Suppressor macrophage (primary cell): ENCODE measurements around the gene ARHGEF2.
"Not testable (repeated sequence)": the region's sequence is repeated elsewhere in the genome, so short reads cannot be mapped to it uniquely, and the experiment has no call there.

Experiments
- DNase-seq, 4 experiments: peaks; one replicate each; pipeline ENCODE4 v3.0.0-alpha.2; 2020 to 2022

Gene ARHGEF2

GRCh38 chr1:155942578-155943141, 35.7 kb downstream of the ARHGEF2 start:
- no peak for DNase-seq

DNA sequence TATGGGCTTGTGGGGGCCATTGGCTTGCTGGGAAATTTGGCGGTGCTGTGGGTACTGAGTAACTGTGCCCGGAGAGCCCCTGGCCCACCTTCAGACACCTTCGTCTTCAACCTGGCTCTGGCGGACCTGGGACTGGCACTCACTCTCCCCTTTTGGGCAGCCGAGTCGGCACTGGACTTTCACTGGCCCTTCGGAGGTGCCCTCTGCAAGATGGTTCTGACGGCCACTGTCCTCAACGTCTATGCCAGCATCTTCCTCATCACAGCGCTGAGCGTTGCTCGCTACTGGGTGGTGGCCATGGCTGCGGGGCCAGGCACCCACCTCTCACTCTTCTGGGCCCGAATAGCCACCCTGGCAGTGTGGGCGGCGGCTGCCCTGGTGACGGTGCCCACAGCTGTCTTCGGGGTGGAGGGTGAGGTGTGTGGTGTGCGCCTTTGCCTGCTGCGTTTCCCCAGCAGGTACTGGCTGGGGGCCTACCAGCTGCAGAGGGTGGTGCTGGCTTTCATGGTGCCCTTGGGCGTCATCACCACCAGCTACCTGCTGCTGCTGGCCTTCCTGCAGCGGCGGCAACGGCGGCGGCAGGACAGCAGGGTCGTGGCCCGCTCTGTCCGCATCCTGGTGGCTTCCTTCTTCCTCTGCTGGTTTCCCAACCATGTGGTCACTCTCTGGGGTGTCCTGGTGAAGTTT, 36.4 kb downstream of the ARHGEF2 start:
- DNase-seq = peak in 2 of 4 experiments; percentile 48 to 53

- DNase-seq = peak; percentile 48 to 70 (median 57)
These were observed 37.1 kb downstream of the ARHGEF2 start, which contains the start of gene RXFP4 for GRCh38 chr1:155940993-155941844. Gene RXFP4 (plus strand): TSS chr1:155941638. CDS start chr1:155941710, 72 bp downstream.

DNA sequence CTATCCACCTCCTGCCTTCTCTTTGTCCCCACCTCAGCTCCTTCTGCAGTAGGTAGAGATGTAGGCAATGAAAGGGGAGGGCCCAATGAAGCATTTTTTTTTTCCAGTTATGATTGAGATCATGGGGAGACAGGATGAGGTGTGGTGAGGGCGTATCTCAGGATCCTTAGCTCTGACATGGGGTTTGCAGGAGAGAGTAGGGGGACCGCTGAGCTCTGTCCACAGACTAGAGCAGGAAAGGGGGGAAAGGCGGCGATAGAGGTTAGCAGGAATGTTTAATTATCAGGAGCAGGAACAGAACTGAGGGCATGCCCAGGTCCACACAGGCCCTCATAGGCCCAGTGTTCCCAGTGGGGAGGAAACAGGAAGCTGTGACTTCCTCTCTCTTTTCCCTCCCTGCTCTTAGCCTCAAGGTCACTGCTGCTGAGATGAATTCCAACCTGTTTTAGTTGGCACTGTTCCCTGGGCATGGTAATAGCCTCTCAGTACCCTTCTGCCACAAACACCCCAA, 37.8 kb downstream of the ARHGEF2 start:
- DNase-seq = peak; percentile 56 to 79 (median 76)

GRCh38 chr1:155938220-155938627, 40.1 kb downstream of the ARHGEF2 start:
- DNase-seq = peak; percentile 57 to 80 (median 72)

GRCh38 chr1:155934936-155935590, 43.3 kb downstream of the ARHGEF2 start:
- DNase-seq = peak in 1 of 4 experiments; percentile 10

DNA sequence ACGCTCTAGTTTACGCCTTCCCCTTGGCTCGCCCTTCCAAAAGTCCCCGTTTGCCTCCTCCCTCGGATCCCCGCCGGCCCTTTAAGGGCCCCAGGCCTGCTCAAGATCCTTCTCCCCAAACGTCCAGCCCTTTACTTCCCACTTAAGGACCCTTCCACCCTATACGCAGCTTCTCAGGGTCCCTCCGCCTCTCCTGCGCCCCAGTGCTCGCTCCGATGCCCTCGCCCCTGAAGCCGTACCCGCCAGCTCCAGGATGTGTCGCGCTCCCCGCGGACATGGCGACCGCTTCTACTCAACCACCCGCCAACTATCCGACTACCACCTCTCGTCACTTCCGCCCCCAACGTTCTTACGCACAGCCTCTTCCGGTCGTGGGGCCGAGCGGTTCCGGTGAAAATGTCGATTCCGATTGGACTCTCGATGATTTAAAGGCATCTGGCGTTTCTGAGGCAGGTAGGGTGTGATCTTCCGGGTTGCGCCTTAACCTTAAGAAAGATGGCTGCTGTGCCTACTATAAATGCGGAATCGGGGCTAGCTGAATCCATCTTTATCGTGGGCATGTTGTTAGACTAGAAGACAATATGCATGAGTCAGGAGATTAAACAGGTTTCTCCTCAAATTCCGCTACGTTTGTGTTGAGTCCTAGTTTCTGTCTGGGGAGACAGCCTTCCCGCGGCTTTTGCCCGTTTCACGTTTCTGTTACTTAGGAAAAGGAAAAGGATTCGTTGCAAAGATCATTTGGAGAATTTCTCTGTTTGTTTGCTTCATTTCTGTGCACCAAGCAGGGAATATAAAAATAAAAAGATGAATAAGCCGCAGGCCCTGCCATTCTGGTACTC, 44.0 kb downstream of the ARHGEF2 start, which contains the start of gene KHDC4:
Gene KHDC4, minus strand, starts transcription at position 317 of the 839 bp plus-strand sequence. Its CDS starts 40 bp downstream, at position 277.
- DNase-seq = peak; percentile 98 to 99 (median 98)

DNA sequence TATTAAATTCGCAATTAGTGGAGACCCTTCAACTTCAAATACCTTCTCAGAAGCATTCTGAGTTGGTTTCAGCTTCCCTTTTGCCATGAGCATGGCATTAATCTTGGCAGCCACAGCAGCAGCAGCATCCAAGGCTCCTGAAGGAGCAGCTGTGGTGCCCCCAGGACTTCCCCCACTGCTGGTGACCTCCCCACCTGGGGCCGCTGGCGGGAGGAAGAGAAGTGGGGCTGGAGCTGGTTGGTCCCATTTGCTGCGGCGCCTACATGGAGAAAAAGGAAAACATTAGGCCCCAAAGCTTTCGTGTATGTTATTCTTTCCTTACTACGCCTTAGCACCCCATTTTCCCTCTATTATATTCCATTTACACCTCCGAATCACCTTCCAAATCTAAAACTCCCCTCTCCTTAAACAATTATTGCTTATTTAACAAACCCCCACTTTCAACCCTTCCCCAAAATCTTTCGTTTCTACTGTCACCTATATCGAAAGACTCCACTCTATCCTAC, 44.7 kb downstream of the ARHGEF2 start:
- peak in 3 of 4 experiments; percentile 22 to 45 (median 25) for DNase-seq

GRCh38 chr1:155932487-155932886, 45.9 kb downstream of the ARHGEF2 start:
- no peak for DNase-seq

GRCh38 chr1:155932081-155932480, 46.3 kb downstream of the ARHGEF2 start:
- DNase-seq = no peak

DNA sequence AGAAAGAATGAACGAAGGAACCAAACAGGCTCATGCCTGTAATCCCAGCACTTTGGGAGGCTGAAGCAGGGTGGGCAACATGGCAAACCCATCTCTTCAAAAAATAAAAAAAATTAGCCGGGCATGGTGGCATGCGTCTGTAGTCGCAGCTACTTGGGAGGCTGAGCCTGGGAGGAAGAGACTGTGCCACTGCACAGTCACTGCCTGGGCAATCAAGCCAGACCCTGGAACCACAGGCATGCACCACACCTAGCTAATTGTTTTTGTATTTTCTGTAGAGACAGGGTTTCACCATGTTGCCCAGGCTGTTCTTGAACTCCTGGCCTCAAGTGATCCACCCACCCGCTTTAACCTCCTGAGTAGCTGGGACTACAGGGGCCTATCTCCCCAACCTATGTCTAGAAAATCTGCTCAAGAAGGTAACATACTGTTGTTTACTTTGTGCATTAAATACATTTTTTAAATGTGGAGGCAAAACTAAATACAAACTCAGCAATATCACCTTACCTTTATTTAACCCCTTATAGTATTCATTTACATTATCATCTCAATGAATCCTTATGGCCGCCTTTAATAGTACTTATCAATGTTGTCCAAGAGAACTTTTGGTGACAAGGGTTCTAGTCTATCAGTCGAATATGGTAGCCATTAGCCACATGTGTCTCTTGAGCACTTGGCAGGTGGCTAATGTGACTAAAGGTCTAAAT, 46.9 kb downstream of the ARHGEF2 start:
- DNase-seq = no peak

DNA sequence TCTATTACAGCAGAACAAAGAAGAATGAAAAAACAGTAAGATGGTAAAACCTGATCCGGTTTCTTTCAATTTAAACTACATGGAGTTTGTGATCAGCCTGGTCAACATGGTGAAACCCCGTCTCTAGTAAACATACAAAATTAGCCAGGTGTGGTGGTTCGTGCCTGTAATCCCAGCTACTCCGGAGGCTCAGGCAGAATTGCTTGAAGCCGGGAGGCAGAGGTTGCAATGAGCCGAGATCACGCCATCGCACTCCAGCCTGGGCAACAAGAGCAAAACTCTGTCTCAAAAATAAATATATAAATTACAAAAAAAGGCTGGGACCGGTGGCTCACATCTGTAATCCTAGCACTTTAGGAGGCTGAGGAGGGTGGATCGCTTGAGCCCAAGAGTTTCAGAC, 47.6 kb downstream of the ARHGEF2 start:
- DNase-seq = not testable (repeated sequence)

DNA sequence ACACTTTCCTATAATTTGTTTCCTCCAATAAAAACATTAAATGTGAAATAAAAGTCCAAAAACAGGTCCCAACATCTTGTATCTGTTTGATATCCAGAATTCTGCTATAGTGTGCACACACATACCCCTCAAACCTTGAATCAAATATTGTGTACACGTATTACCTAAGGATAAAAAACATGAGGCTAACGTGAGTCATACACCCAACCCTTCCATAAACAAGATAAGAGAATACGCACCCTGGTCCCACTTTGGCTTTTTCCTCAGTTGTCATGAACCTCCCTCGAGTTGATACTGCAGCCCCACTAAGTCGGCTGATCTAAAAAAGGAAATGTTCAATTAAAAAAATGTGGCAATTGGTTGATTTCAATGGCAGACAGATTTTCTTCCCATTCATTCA, 49.3 kb downstream of the ARHGEF2 start:
- no peak for DNase-seq

GRCh38 chr1:155925506-155925905, 52.8 kb downstream of the ARHGEF2 start:
- DNase-seq = no peak

- no peak for DNase-seq
These were observed 57.6 kb downstream of the ARHGEF2 start for GRCh38 chr1:155920717-155921116.

DNA sequence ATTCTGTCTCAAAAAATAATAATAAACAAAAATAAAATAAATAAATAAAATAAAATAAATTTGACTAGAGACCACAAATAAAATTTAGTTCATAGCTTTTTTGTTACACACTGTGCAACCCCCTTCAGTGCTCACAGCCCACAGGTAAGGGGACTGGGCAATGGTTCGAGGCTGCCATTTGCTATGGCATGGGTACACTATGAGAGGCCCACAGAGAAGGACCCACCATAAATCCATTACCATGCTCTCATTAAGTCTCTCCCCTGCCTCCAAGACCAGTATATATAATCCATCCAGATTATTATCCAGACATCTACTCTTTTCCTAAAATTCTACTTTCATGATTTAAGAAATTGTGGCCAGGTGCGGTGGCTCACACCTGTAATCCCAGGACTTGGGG, 58.5 kb downstream of the ARHGEF2 start:
- DNase-seq = no peak

- no peak for DNase-seq
These were observed 59.7 kb downstream of the ARHGEF2 start for GRCh38 chr1:155918660-155919059.

- DNase-seq = no peak
These were observed 64.2 kb downstream of the ARHGEF2 start for GRCh38 chr1:155913969-155914757.

DNA sequence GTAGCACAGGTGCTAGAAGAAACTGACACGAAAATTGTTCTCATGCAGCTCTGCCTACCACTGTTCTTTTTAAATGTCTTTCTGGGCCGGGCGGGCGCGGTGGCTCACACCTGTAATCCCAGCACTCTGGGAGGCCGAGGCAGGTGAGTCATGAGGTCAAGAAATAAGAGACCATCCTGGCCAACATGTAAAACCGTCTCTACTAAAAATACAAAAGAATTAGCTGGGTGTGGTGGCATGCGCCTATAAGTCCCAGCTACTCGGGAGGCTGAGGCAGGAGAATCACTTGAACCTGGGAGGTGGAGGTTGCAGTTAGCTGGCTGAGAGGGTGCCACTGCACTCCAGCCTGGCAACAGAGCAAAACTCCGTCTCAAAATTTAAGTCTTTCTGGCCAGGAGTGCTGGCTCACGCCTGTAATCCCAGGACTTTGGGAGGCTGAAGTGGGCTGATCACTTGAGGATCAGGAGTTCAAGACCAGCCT, 66.3 kb downstream of the ARHGEF2 start:
- no peak for DNase-seq
